ENCODE results near the gene ASGR2.

ASGR2 gene

DNA sequence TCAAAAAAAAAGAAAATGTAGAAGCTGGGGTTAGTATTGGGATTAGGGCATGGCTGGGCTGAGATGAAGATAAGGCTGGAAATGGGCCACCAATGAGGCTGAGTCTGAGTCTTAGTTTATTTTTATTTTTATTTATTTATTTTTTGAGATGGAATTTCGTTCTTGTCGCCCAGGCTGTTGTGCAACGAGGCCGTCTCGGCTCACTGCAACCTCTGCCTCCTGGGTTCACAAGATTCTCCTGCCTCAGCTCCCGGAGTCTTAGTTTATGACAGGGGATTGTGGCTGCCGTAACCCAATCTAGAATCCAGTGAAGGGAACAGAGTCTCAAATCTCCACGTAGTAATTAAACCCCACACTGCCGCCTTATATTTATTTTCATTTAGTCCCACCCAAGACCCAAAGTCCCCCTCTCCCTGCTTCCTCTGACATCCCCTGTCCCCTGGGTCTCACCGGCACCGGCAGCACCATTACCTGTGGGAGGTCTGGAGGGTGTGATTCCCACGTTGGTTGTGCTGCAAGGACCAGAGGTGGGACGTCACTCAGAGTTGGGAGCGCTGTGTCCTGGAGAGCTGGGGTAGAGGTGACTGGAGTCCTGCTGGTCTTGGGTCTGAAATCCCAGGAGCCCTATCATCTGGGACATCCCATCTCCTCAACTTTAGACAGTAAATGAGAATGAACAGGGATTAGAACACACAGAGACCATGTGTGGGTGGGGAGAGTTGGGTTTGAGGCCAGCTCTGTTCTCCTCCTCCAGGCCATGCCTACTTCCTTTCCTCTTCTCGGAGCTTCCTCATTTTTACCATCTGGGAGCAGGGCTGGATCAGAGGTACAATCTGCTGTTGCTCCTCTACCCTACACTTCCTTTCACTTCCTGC lies 34.8 kb downstream of the ASGR2 start, which contains the start of gene CLEC10A:
Gene CLEC10A (minus strand): TSS at position 671 of the 875 bp plus-strand sequence. CDS start 1,439 bp downstream, outside the sequence.
- no peaks in the 10 kb centered on the region for H3K27me3 ChIP-seq (ENCODE audit: insufficient read depth, poor library complexity, severe bottlenecking)
- TF ChIP-seq SPI1 (IDR thresholded peaks at IDR 0.05; ENCODE audit: borderline replicate concordance, low read depth) (peak; percentile 71; the same call in 1 of the 2 replicates), POLR2AphosphoS5 (IDR thresholded peaks at IDR 0.05; ENCODE audit: low read depth) (no peak)

DNA sequence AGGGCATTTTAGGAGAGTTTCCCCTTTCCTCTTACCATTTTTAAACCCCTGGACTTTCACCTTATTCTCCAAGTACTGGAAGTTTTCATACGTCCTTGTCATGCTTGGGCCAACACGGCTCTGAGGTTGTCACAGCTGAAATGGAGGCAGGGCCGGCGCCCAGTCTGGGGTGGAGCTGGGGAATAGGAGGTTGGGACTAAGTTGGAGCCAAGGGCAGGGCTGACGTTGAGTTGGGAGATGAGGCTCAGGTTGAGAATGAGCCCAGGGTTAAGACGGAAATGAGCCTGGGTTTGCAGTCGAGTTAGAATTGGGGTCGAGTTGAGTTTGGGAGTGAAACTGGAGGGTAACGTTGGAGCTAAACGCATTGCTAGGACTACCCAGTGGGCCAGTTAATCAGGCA lies 35.9 kb downstream of the ASGR2 start:
- Histone ChIP-seq H3K4me3 (replicated peaks; ENCODE audit: insufficient read depth, low read length) (no peak overlapping the region), H3K27ac (replicated peaks) (no peak overlapping the region), H3K27me3 (ENCODE audit: insufficient read depth, poor library complexity, severe bottlenecking) (no peaks in the 10 kb centered on the region)
- TF ChIP-seq, protein P1, sequence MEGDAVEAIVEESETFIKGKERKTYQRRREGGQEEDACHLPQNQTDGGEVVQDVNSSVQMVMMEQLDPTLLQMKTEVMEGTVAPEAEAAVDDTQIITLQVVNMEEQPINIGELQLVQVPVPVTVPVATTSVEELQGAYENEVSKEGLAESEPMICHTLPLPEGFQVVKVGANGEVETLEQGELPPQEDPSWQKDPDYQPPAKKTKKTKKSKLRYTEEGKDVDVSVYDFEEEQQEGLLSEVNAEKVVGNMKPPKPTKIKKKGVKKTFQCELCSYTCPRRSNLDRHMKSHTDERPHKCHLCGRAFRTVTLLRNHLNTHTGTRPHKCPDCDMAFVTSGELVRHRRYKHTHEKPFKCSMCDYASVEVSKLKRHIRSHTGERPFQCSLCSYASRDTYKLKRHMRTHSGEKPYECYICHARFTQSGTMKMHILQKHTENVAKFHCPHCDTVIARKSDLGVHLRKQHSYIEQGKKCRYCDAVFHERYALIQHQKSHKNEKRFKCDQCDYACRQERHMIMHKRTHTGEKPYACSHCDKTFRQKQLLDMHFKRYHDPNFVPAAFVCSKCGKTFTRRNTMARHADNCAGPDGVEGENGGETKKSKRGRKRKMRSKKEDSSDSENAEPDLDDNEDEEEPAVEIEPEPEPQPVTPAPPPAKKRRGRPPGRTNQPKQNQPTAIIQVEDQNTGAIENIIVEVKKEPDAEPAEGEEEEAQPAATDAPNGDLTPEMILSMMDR (IDR thresholded peaks at IDR 0.05; ENCODE audit: insufficient read depth, low read length): no peak
- TF ChIP-seq POLR2AphosphoS5 (IDR thresholded peaks at IDR 0.05; ENCODE audit: low read depth): no peak
- TF ChIP-seq, protein P2, sequence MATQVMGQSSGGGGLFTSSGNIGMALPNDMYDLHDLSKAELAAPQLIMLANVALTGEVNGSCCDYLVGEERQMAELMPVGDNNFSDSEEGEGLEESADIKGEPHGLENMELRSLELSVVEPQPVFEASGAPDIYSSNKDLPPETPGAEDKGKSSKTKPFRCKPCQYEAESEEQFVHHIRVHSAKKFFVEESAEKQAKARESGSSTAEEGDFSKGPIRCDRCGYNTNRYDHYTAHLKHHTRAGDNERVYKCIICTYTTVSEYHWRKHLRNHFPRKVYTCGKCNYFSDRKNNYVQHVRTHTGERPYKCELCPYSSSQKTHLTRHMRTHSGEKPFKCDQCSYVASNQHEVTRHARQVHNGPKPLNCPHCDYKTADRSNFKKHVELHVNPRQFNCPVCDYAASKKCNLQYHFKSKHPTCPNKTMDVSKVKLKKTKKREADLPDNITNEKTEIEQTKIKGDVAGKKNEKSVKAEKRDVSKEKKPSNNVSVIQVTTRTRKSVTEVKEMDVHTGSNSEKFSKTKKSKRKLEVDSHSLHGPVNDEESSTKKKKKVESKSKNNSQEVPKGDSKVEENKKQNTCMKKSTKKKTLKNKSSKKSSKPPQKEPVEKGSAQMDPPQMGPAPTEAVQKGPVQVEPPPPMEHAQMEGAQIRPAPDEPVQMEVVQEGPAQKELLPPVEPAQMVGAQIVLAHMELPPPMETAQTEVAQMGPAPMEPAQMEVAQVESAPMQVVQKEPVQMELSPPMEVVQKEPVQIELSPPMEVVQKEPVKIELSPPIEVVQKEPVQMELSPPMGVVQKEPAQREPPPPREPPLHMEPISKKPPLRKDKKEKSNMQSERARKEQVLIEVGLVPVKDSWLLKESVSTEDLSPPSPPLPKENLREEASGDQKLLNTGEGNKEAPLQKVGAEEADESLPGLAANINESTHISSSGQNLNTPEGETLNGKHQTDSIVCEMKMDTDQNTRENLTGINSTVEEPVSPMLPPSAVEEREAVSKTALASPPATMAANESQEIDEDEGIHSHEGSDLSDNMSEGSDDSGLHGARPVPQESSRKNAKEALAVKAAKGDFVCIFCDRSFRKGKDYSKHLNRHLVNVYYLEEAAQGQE (IDR thresholded peaks at IDR 0.05; ENCODE audit: insufficient replicate concordance, low read depth): no peak
- no peak for TF ChIP-seq SPI1 (IDR thresholded peaks at IDR 0.05; ENCODE audit: borderline replicate concordance, low read depth)
- TF ChIP-seq GABPA (IDR thresholded peaks at IDR 0.05; ENCODE audit: low read depth): no peak
- DNase-seq (ENCODE audit: low read depth in 1 of 2, low spot score in 1 of 2): no peak

More for the DNA sequence above, 34.8 kb downstream of the ASGR2 start, which contains the start of gene CLEC10A:
- peak in 1 of 2 experiments; percentile 33 for DNase-seq (ENCODE audit: low read depth in 1 of 2, low spot score in 1 of 2)
- H3K27ac ChIP-seq (replicated peaks): no peak within 1 kb of the TSS
- no peak within 1 kb of the TSS for H3K4me3 ChIP-seq (replicated peaks; ENCODE audit: insufficient read depth, low read length)

DNA sequence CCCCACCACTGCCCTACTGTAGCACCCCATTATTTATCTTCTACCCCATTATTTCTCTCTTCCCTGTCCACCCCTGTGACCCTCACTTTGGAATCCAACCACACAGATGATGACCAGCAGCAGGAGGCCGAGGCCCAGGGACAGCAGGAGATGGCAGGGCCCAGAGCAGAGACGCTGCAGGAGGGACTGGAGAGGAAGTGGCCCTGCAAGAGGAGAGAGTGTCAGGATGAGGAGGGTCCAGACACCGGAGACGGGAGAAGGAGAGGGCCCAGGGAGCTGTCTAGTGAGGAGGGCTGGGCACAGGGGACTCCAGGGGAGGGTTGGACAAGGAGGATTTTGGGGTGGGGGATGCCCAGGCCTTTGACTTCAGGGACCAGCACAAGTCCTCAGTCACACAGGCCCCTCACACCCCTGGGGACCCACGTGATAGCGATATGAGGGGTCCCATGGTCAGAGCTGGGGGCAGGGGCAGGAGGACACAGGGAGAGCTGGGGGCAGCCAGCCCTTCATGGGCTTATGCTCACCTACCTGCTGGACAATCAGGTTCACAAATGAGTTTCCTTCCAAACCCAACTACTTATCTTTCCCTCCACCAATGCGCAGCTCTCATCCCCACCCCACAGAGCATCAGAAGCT lies 36.6 kb downstream of the ASGR2 start:
- H3K27me3 ChIP-seq (ENCODE audit: insufficient read depth, poor library complexity, severe bottlenecking): no peaks in the 10 kb centered on the region
- H3K4me3 ChIP-seq (replicated peaks; ENCODE audit: insufficient read depth, low read length): no peak overlapping the region
- DNase-seq (ENCODE audit: low read depth in 1 of 2, low spot score in 1 of 2): no peak
- TF ChIP-seq, protein P2 (IDR thresholded peaks at IDR 0.05; ENCODE audit: insufficient replicate concordance, low read depth): no peak
- TF ChIP-seq, protein P1 (IDR thresholded peaks at IDR 0.05; ENCODE audit: insufficient read depth, low read length): no peak
- no peak for TF ChIP-seq POLR2AphosphoS5 (IDR thresholded peaks at IDR 0.05; ENCODE audit: low read depth)
- TF ChIP-seq SPI1 (IDR thresholded peaks at IDR 0.05; ENCODE audit: borderline replicate concordance, low read depth): no peak
- no peak for TF ChIP-seq GABPA (IDR thresholded peaks at IDR 0.05; ENCODE audit: low read depth)
- no peak overlapping the region for H3K27ac ChIP-seq (replicated peaks)

DNA sequence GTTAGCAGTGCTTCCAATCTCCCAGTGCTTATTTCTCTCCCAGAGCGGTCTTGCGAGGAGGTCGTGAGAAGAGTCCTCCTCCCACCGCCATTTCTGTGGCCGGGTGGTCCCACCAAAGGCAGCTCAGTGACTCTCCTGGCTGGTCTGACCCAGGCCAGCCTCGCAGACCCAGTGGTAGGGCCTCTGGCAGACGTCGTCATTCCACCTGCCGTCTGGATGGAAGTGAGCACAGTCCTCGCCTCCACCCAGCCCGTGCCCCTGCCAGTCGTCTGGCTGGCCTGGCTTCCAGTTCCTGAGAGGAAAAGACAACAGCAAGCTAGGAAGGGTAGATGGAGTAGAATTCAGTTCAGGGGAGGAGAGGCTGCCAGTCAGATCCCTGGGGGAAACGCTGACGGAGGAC lies 39.7 kb downstream of the ASGR2 start:
- H3K4me3 ChIP-seq (replicated peaks; ENCODE audit: insufficient read depth, low read length): no peak overlapping the region
- no peaks in the 10 kb centered on the region for H3K27me3 ChIP-seq (ENCODE audit: insufficient read depth, poor library complexity, severe bottlenecking)
- no peak for DNase-seq (ENCODE audit: low read depth in 1 of 2, low spot score in 1 of 2)
- H3K27ac ChIP-seq (replicated peaks): no peak overlapping the region
- TF ChIP-seq, protein P1 (IDR thresholded peaks at IDR 0.05; ENCODE audit: insufficient read depth, low read length): no peak
- TF ChIP-seq, protein P2 (IDR thresholded peaks at IDR 0.05; ENCODE audit: insufficient replicate concordance, low read depth): no peak
- TF ChIP-seq SPI1 (IDR thresholded peaks at IDR 0.05; ENCODE audit: borderline replicate concordance, low read depth) (no peak), GABPA (IDR thresholded peaks at IDR 0.05; ENCODE audit: low read depth) (no peak), POLR2AphosphoS5 (IDR thresholded peaks at IDR 0.05; ENCODE audit: low read depth) (no peak)

Measured in HL-60 (cell line).